SK-N-MC (cell line): Measurements from ENCODE around the gene DAB1.

Experiments
- EZH2 ChIP-seq: fragments of 200-600 bp; sonication (generic); IDR thresholded peaks from one replicate; pipeline ENCODE4 v1.6.1; 2017; ENCODE audit warnings: antibody characterized with exemption
- POLR2AphosphoS5 ChIP-seq: IDR thresholded peaks from 2 replicates; pipeline ENCODE4 v1.6.1; 2012; ENCODE audit warnings: mild to moderate bottlenecking, low read depth, low read length, borderline replicate concordance

DNA sequence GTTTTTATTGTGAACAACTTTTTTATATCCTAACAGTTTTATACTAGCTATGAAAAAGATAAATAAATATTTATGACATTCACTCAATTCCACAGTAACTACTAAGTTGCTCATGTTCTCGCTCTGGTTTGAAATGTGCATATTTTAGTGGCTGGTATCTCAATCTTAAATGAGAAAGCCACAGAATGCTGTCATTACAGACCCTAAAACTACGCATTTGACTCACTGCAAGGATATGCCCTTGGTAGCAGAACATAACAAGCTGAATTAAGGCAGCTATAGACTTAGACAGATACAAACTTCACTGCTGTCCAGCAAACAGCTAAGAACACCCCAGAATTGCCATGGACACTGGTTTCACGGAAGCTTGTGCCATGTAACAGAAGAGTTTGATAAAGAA, 19.0 kb downstream of the DAB1 start:
- TF ChIP-seq POLR2AphosphoS5 (no peak), EZH2 (no peak)
